ENCODE results near the gene PLPPR1.

GRCh38 chr9:101022704-101023103, 5.8 kb upstream of the PLPPR1 start:
- TF ChIP-seq CTCF (IDR thresholded peaks at IDR 0.05) (no peak), POLR2AphosphoS5 (IDR thresholded peaks at IDR 0.05; ENCODE audit: insufficient read depth in 1 of 2, low read depth in 1 of 2) (no peak)
